HG03575 (cell line): Measurements from ENCODE around the gene PBX4.
A peak's percentile ranks its signal among the peaks of the same experiment; 100 is the strongest.
"Not testable (repeated sequence)": the region's sequence is repeated elsewhere in the genome, so short reads cannot be mapped to it uniquely, and the experiment has no call there.

Experiments
- ATAC-seq: cut with Tn5 transposase; IDR thresholded peaks from one replicate; pipeline ENCODE4 v1.9.1; 2021; ENCODE audit not compliant: unreplicated experiment, insufficient number of reproducible peaks, low FRiP score; ENCODE audit errors: extremely low read depth

The PBX4 gene

GRCh38 chr19:19618219-19619051 is at the start of gene PBX4:
PBX4 (minus strand) TSS chr19:19618687; CDS start chr19:19618629, 58 bp downstream.
- peak; percentile 84 for ATAC-seq

GRCh38 chr19:19665420-19665948 is 47.0 kb upstream of the PBX4 start:
- not testable (repeated sequence) for ATAC-seq

GRCh38 chr19:19663256-19664120 is 45.0 kb upstream of the PBX4 start, which contains the start of gene ATP13A1:
ATP13A1 (minus strand) TSS chr19:19663676; CDS start chr19:19663666, 10 bp downstream.
- peak; percentile 38 for ATAC-seq

- ATAC-seq, result no peak
Measured at GRCh38 chr19:19662871-19663255, 44.4 kb upstream of the PBX4 start.

GRCh38 chr19:19662344-19662743 is 43.9 kb upstream of the PBX4 start:
- no peak for ATAC-seq

- ATAC-seq, result no peak
Measured at GRCh38 chr19:19661675-19662251, 43.3 kb upstream of the PBX4 start.

DNA sequence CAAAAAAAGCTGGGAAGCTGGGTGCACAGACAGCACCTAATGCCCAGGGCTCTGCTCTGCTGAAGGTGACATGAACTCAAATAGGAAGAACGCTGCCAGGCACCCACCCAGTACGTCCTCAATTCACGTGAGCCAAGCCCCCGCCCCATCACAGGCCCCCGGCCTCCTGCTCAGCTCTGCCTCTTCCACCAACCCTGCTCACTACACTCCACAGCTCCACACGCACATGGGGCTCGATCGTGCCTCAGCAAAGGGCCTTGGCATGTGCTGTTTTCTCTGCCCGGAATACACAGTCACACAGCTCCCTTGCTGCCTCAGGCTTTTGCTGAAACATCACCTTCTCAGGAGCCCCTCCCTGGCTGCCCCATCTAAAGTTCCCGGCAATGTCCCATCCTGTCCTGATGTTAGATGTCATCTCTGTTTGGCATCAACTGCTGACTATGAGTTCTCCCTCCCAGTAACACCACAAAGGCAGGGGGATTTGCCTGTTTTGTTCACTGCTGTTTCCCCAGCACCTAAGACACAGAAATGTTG is 42.7 kb upstream of the PBX4 start:
- ATAC-seq, result no peak

- ATAC-seq, result no peak
Measured at GRCh38 chr19:19659646-19660245, 41.3 kb upstream of the PBX4 start.

DNA sequence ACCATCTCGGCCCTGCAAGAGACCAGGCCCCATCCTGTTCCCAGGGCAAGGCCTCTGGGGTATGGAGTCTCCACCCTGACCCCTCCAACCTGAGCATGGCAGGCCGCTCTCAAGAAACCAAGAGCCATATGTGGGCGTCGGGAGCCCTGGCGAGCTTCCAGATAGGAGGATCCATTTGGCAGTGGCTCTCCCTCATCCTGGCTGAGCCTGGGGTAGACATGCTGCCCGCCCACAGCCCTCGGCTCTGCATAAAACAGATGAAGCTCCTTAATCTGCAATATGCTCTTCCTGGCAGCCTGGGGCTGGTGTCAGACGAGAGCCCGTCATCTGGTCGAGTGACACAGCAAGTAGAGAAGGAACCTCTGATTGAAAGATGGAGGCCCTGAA is 38.9 kb upstream of the PBX4 start:
- no peak for ATAC-seq

DNA sequence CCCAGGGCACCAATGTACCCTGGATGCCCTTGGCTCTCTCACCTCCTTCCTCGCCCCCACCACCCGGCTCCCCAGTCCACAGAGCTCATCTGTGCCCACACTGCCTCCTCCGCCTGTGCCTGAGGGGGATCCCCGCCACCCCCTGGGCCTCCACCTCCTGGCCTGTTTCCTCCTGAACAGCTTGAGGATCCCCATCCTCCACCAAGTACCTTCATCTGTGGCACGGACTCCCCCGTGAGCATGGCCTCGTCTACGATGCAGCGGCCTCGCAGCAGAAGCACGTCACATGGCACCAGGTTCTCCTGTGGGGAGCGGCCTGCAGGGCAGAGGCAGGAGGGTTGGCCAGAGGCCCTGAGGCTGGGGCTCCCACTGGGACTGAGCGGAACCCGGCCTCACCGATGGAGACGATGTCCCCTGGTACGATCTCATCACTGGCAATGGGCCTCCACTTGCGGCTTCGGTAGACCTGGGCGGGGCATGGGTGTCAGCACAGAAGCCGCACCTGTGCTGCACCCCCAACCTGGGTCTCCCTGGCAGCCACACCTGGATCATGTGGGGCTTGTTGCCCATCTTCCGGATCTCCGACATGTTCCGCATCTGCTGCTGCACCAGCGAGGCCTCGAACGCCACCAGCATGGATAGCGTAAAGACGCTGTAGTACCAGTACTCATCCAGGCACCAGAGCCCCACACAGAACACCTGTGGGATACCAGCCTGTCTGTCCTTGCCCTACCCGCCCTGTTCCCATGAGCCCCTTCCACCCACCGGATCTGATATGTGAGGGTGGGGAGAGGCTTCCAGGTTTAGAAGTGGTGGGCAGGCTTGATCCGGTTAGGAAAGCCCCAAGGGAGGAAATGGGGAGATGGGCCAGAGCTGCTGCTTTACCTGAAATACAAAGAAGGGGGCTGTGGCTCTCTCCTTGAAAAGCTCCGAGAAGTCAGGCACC is 38.2 kb upstream of the PBX4 start:
- ATAC-seq, result no peak

DNA sequence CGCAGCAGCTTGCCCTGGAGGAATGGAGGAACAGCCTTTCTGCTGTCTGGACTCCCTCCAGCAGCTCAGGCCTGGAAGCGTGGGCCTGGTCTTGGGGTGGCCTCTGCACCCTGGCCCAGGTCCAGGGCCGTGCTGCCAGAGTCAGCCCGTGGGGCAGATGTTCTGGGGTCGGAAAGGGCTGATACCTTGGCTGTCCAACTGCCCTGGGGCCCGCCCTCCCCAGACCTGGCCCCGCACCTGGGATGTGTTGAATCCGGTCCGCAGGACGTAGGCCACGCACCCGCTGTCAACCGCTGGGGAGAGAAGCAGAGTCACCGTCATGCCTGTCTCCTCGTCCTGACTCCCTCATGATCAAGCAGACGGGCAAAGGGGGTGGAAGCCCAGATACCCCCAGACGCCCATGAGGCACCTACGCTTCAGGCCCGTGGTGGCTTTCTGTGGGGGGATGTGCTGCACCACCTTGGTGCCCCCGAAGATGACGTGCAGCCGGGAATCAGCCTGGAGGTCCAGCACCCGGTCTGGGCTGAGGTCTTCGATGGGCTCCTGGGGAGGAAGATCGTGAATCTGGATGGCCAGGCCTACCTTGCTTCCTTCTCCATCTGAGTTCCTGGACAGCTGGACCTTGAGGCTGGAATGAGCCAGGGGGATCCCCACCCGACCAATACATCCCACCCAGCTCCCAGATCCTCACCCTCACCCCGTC is 37.3 kb upstream of the PBX4 start:
- ATAC-seq, result no peak

- no peak for ATAC-seq
Measured at GRCh38 chr19:19655051-19655594, 36.6 kb upstream of the PBX4 start.

GRCh38 chr19:19654441-19654840 is 36.0 kb upstream of the PBX4 start:
- ATAC-seq, result no peak

DNA sequence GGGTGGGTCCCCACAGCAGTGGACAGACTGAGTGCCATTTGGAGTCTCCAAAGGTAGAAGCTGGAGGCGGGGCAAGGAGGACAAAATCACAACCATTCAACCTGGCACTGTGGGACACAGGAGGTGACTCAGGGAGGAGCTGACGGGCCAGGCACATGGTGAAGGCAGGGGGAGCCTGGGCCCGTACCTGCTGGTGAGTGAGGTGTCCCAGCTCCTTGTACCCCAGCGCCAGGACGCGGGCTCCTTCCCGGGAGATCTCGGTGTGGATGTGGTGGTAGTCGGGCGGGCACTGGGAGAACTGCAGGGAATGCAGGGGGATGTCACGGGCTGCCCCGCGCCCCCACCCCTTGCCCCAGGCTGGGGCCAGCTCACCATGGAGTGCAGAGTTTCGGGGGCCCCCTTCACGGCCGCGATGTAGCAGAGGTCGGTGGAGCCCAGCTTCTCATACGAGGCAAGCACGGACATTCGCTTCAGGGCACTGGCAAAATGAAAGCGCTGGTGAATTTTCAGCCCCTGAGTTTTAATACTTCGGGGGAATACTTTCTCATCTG is 35.2 kb upstream of the PBX4 start:
- no peak for ATAC-seq

- no peak for ATAC-seq
Measured at GRCh38 chr19:19652482-19653295, 34.2 kb upstream of the PBX4 start.

GRCh38 chr19:19651076-19651475 is 32.6 kb upstream of the PBX4 start:
- ATAC-seq, result no peak
